NCI-H82 treated with DMSO at 0.1 percent for 48 hours (cell line): ENCODE results near the gene NAT14.
"Not testable (repeated sequence)": the region's sequence is repeated elsewhere in the genome, so short reads cannot be mapped to it uniquely, and the experiment has no call there.

Experiments
- DNase-seq: peaks from one replicate; lab custom pipeline; 2025; ENCODE audit not compliant: unreplicated experiment; lab: John Stamatoyannopoulos, UW

Gene NAT14

GRCh38 chr19:55486971-55487923 is 2.3 kb downstream of the NAT14 start:
- DNase-seq = no peak

GRCh38 chr19:55487924-55488687 is 3.1 kb downstream of the NAT14 start, which contains the start of gene SSC5D:
Gene SSC5D, plus strand, starts transcription at chr19:55488436. Its CDS starts 154 bp downstream, at chr19:55488590.
- DNase-seq = no peak

- DNase-seq = no peak
Measured at GRCh38 chr19:55488986-55489710, 4.2 kb downstream of the NAT14 start.

- DNase-seq = no peak
Measured at GRCh38 chr19:55489711-55490477, 4.9 kb downstream of the NAT14 start.

- DNase-seq = no peak
Measured at GRCh38 chr19:55490478-55491432, 5.8 kb downstream of the NAT14 start.

GRCh38 chr19:55491546-55492360 is 6.8 kb downstream of the NAT14 start:
- DNase-seq = no peak

- DNase-seq = no peak
Measured at GRCh38 chr19:55492362-55492944, 7.5 kb downstream of the NAT14 start.

GRCh38 chr19:55493052-55493644 is 8.2 kb downstream of the NAT14 start:
- no peak for DNase-seq

GRCh38 chr19:55493645-55494171 is 8.7 kb downstream of the NAT14 start:
- no peak for DNase-seq

- no peak for DNase-seq
Measured at GRCh38 chr19:55494172-55494761, 9.3 kb downstream of the NAT14 start.

- no peak for DNase-seq
Measured at GRCh38 chr19:55495646-55496349, 10.8 kb downstream of the NAT14 start.

GRCh38 chr19:55496820-55497219 is 11.8 kb downstream of the NAT14 start:
- not testable (repeated sequence) for DNase-seq

- no peak for DNase-seq
Measured at GRCh38 chr19:55497763-55498162, 12.8 kb downstream of the NAT14 start.

GRCh38 chr19:55498246-55498840 is 13.4 kb downstream of the NAT14 start:
- no peak for DNase-seq

GRCh38 chr19:55500368-55500952 is 15.5 kb downstream of the NAT14 start:
- no peak for DNase-seq
